Mesothelial cell of epicardium (in vitro differentiated cells): ENCODE measurements around the gene RILP. TPM values are rescaled to one million over a fixed set of nuclear protein-coding genes. Genes with fewer than 3 reads are reported as not detected.

Source experiments
- DNase-seq, 2 experiments: peaks; one replicate each; pipeline ENCODE4 v3.0.0; 2021; ENCODE audit warnings: low spot score in 2 of 2; ENCODE audit not compliant: unreplicated experiment in 2 of 2
- H3K27ac Mint-ChIP-seq: 2 replicates; pipeline ENCODE4 v1.8.0; 2021; ENCODE audit warnings: mixed read lengths
- H3K27me3 Mint-ChIP-seq: 2 replicates; pipeline ENCODE4 v1.8.0; 2021; ENCODE audit warnings: low read depth, mixed read lengths
- H3K36me3 Mint-ChIP-seq: 2 replicates; pipeline ENCODE4 v1.8.0; 2021; ENCODE audit warnings: mixed read lengths
- H3K4me1 Mint-ChIP-seq: 2 replicates; pipeline ENCODE4 v1.8.0; 2021; ENCODE audit warnings: mixed read lengths
- H3K4me3 Mint-ChIP-seq: 2 replicates; pipeline ENCODE4 v1.8.0; 2021; ENCODE audit warnings: mild to moderate bottlenecking, moderate library complexity, mixed read lengths
- H3K9me3 Mint-ChIP-seq: 2 replicates; pipeline ENCODE4 v1.8.0; 2021; ENCODE audit warnings: mixed read lengths
- CTCF ChIP-seq: fragments of 200-600 bp; sonication (generic); IDR thresholded peaks from one replicate; pipeline ENCODE4 v1.5.0; 2021; ENCODE audit warnings: antibody characterized with exemption; ENCODE audit not compliant: unreplicated experiment
- total RNA-seq: library from RNA; stranded (reverse); gene quantifications from 3 replicates; pipeline ENCODE4 v1.2.1, GENCODE V29; 2021

The RILP gene
- total RNA-seq, 1 donor from 2014 or later, result 3.8 TPM

DNA sequence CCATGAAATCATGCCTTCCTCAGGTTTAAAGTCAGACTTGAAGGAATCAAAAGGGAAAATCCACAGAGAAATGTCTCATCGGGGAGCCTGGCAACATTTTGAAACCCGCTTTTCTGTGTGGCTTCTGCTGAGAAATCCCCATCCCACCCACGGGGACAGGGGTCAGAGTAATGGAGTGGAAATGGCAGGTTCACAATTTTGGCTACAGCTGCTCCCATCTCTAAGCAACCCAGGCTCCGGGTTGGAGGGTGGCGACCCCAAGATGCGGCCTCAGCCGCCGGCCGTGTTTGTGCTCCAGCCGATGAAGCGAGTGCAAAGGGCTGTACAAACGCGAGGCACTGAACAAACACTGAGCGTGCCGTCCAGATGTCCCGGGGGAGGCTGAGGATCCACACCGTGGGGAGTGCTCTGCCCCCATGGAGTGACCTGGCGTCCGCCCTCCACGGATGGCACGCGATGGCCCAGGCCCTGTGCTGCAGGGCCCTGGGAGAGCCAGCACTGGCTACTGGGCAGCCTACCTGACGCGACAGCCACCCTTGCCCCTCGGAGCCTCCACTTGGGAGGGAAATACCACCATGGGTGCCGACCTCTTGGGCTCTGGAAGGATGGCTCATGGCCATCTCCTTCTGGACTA lies 43.2 kb downstream of the RILP start:
- H3K4me3 Mint-ChIP-seq, result no peak overlapping the region
- DNase-seq, result no peak
- H3K27ac Mint-ChIP-seq, result no peak overlapping the region
- H3K4me1 Mint-ChIP-seq, result peaks cover 3% of the 10 kb centered on the region
- H3K27me3 Mint-ChIP-seq, result no peaks in the 10 kb centered on the region
- H3K36me3 Mint-ChIP-seq, result no peaks in the 10 kb centered on the region
- H3K9me3 Mint-ChIP-seq, result peaks cover 3% of the 10 kb centered on the region
- TF ChIP-seq CTCF, result no peak

DNA sequence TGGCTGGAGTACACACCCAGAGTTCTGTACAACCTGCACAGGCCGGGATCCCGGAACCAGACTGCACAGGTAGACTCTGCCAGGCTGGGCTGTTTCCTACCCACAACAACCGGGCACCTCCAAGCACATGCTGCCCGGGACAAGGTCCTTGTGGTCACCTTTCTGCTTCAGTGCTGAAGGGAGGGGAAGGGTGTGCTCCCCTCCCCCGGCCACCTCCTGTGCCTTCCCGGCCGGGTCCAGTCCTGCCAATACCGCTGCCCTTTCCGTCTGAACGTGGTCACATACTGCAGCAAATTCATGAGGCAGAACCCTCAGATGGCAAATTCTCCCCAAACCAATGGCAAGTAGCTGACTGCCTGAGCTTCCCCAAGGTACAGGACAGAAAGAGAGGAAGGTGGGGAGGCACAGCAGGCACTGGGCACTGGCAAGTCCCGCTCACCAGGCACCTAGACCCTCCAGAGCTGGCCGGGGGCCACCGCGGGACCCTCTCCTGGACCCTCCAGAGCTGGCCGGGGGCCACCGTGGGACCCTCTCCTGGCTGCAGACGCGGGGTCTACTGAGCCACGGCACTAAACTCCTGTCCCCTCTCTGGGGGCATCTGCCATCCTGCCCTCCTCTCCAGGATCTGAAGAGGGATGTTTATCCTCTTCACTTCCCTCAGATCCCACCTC lies 43.9 kb downstream of the RILP start:
- Mint-ChIP-seq H3K27me3 (no peaks in the 10 kb centered on the region), H3K4me3 (no peak overlapping the region), H3K9me3 (peaks cover 8% of the 10 kb centered on the region), H3K27ac (no peak overlapping the region), H3K36me3 (no peaks in the 10 kb centered on the region), H3K4me1 (peaks cover 3% of the 10 kb centered on the region)
- no peak for DNase-seq
- no peak for TF ChIP-seq CTCF

- H3K9me3 Mint-ChIP-seq, result peaks cover 10% of the 10 kb centered on the region
- peaks cover 3% of the 10 kb centered on the region for H3K4me1 Mint-ChIP-seq
- H3K36me3 Mint-ChIP-seq, result no peaks in the 10 kb centered on the region
- H3K27ac Mint-ChIP-seq, result no peak overlapping the region
- no peaks in the 10 kb centered on the region for H3K27me3 Mint-ChIP-seq
- no peak for DNase-seq
- TF ChIP-seq CTCF, result no peak
- H3K4me3 Mint-ChIP-seq, result peak overlapping the region; percentile 15
Observed at GRCh38 chr17:1604831-1605528, 44.7 kb downstream of the RILP start.

- no peak for TF ChIP-seq CTCF
- no peaks in the 10 kb centered on the region for H3K27me3 Mint-ChIP-seq
- H3K36me3 Mint-ChIP-seq, result no peaks in the 10 kb centered on the region
- no peak for DNase-seq
- H3K4me3 Mint-ChIP-seq, result no peak overlapping the region
- H3K4me1 Mint-ChIP-seq, result peaks cover 3% of the 10 kb centered on the region
- peaks cover 10% of the 10 kb centered on the region for H3K9me3 Mint-ChIP-seq
- no peak overlapping the region for H3K27ac Mint-ChIP-seq
Observed at GRCh38 chr17:1601571-1601970, 48.1 kb downstream of the RILP start.

GRCh38 chr17:1598399-1599095 lies 51.1 kb downstream of the RILP start:
- H3K4me1 Mint-ChIP-seq, result no peaks in the 10 kb centered on the region

More at GRCh38 chr17:1598399-1599095, 51.1 kb downstream of the RILP start:
- TF ChIP-seq CTCF, result no peak
- no peak for DNase-seq
- Mint-ChIP-seq H3K27ac (no peak overlapping the region), H3K36me3 (no peaks in the 10 kb centered on the region), H3K27me3 (no peaks in the 10 kb centered on the region), H3K4me3 (no peak overlapping the region), H3K9me3 (peaks cover 10% of the 10 kb centered on the region)
